Hepatocyte (in vitro differentiated cells): ENCODE results near the gene RELA. TPM values are rescaled to one million over a fixed set of nuclear protein-coding genes. Genes with fewer than 3 reads are reported as not detected.

Source experiments
- DNase-seq: peaks from one replicate; pipeline ENCODE4 v3.0.0-alpha.2; 2016; ENCODE audit warnings: low spot score
- H2AFZ ChIP-seq: fragments of 200-600 bp; sonication (generic); 2 replicates; pipeline ENCODE4 v1.6.0; 2016; ENCODE audit warnings: antibody characterized with exemption, mild to moderate bottlenecking
- H3K27ac ChIP-seq: fragments of 200-600 bp; sonication (generic); 2 replicates; pipeline ENCODE4 v1.5.1; 2016; ENCODE audit warnings: mild to moderate bottlenecking
- H3K27me3 ChIP-seq: fragments of 200-600 bp; sonication (generic); 2 replicates; pipeline ENCODE4 v1.6.1; 2016
- H3K36me3 ChIP-seq: fragments of 200-600 bp; sonication (generic); replicated peaks from 2 replicates; pipeline ENCODE4 v1.5.1; 2016; ENCODE audit warnings: low read depth; ENCODE audit not compliant: insufficient read depth
- H3K4me1 ChIP-seq: fragments of 200-600 bp; sonication (generic); 2 replicates; pipeline ENCODE4 v1.5.1; 2016; ENCODE audit warnings: mild to moderate bottlenecking, moderate library complexity; ENCODE audit not compliant: insufficient read depth
- H3K4me2 ChIP-seq: fragments of 200-600 bp; sonication (generic); 2 replicates; pipeline ENCODE4 v1.6.0; 2016
- H3K4me3 ChIP-seq: fragments of 200-600 bp; sonication (generic); 2 replicates; pipeline ENCODE4 v1.5.1; 2016; ENCODE audit warnings: mild to moderate bottlenecking
- H3K79me2 ChIP-seq: fragments of 200-600 bp; sonication (generic); 2 replicates; pipeline ENCODE4 v1.6.0; 2017; ENCODE audit warnings: mild to moderate bottlenecking
- H3K9me2 ChIP-seq: fragments of 200-600 bp; sonication (generic); replicated peaks from 2 replicates; pipeline ENCODE4 v1.6.0; 2017; ENCODE audit warnings: mild to moderate bottlenecking; ENCODE audit not compliant: insufficient read depth
- H3K9me3 ChIP-seq: fragments of 200-600 bp; sonication (generic); 2 replicates; pipeline ENCODE4 v1.5.1; 2016; ENCODE audit warnings: low read depth, mild to moderate bottlenecking
- H4K20me1 ChIP-seq: fragments of 200-600 bp; sonication (generic); 2 replicates; pipeline ENCODE4 v1.6.0; 2016; ENCODE audit warnings: mild to moderate bottlenecking; ENCODE audit not compliant: insufficient read depth, poor library complexity, severe bottlenecking
- EZH2 ChIP-seq: fragments of 200-600 bp; sonication (generic); IDR thresholded peaks from 2 replicates; pipeline ENCODE4 v1.6.1; 2016; ENCODE audit warnings: antibody characterized with exemption, mild to moderate bottlenecking, borderline replicate concordance
- EZH2phosphoT487 ChIP-seq: fragments of 200-600 bp; sonication (generic); IDR thresholded peaks from one replicate; pipeline ENCODE4 v1.6.1; 2018; ENCODE audit warnings: antibody characterized with exemption, mild to moderate bottlenecking, low read depth, moderate library complexity; ENCODE audit not compliant: unreplicated experiment, severe bottlenecking
- WGBS: methylation state at CpG from one replicate; pipeline ENCODE4 v1.1.6; 2016; ENCODE audit warnings: low lambda C conversion rate; ENCODE audit errors: missing lambda C conversion rate; 5-methylcytosine and 5-hydroxymethylcytosine counted together
- polyA plus RNA-seq: library from polyadenylated mRNA; unstranded; fragments of >200 nt; fragmentation: Nextera tagmentation; extraction: Ambion mirVana; gene quantifications from 2 replicates; pipeline ENCODE4 v1.2.1, GENCODE V29; 2016
- total RNA-seq: library from RNA; depleted of rRNA; stranded (reverse); fragments of >200 nt; gene quantifications from 2 replicates; pipeline ENCODE4 v1.2.3, GENCODE V29; 2014
- TF ChIP-seq, protein P1 (sequence below): fragments of 200-600 bp; sonication (generic); IDR thresholded peaks from 2 replicates; pipeline ENCODE4 v1.5.1; 2016; ENCODE audit warnings: antibody characterized with exemption, mild to moderate bottlenecking; ENCODE audit not compliant: poor library complexity

RELA gene
- total and polyA plus RNA-seq, 2 experiments from 2014 or later: 32.7 to 68.7 TPM

DNA sequence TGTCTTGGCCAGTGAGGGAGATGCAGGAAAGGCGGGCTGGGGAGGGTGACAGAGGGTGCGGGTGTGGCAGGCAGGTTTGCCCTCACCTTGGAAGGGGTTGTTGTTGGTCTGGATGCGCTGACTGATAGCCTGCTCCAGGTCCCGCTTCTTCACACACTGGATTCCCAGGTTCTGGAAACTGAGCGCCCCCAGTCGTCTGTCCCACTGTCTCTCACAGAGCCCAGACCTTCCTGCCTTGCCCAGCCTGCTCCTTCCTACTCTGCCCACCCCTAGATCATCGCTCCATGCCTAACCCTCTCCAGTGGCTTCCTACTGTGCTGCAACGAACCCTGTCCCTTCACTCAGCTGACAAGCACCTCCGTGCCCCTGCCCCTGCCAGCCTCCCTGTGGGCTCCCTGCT is 2.7 kb downstream of the RELA start:
- Histone ChIP-seq H3K4me2 (no peak overlapping the region), H3K27me3 (no peaks in the 10 kb centered on the region), H4K20me1 (no peaks in the 10 kb centered on the region), H3K9me2 (no peaks in the 10 kb centered on the region), H3K9me3 (no peaks in the 10 kb centered on the region), H3K4me3 (no peak overlapping the region), H3K4me1 (no peaks in the 10 kb centered on the region), H3K79me2 (peaks cover 32% of the 10 kb centered on the region), H3K36me3 (no peaks in the 10 kb centered on the region), H3K27ac (no peak overlapping the region), H2AFZ (no peak overlapping the region)
- no peak for DNase-seq
- TF ChIP-seq EZH2phosphoT487 (no peak), EZH2 (no peak)
- TF ChIP-seq, protein P1, sequence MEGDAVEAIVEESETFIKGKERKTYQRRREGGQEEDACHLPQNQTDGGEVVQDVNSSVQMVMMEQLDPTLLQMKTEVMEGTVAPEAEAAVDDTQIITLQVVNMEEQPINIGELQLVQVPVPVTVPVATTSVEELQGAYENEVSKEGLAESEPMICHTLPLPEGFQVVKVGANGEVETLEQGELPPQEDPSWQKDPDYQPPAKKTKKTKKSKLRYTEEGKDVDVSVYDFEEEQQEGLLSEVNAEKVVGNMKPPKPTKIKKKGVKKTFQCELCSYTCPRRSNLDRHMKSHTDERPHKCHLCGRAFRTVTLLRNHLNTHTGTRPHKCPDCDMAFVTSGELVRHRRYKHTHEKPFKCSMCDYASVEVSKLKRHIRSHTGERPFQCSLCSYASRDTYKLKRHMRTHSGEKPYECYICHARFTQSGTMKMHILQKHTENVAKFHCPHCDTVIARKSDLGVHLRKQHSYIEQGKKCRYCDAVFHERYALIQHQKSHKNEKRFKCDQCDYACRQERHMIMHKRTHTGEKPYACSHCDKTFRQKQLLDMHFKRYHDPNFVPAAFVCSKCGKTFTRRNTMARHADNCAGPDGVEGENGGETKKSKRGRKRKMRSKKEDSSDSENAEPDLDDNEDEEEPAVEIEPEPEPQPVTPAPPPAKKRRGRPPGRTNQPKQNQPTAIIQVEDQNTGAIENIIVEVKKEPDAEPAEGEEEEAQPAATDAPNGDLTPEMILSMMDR: no peak
- 96% methylated on average over 9 of the region's 9 CpGs for WGBS

DNA sequence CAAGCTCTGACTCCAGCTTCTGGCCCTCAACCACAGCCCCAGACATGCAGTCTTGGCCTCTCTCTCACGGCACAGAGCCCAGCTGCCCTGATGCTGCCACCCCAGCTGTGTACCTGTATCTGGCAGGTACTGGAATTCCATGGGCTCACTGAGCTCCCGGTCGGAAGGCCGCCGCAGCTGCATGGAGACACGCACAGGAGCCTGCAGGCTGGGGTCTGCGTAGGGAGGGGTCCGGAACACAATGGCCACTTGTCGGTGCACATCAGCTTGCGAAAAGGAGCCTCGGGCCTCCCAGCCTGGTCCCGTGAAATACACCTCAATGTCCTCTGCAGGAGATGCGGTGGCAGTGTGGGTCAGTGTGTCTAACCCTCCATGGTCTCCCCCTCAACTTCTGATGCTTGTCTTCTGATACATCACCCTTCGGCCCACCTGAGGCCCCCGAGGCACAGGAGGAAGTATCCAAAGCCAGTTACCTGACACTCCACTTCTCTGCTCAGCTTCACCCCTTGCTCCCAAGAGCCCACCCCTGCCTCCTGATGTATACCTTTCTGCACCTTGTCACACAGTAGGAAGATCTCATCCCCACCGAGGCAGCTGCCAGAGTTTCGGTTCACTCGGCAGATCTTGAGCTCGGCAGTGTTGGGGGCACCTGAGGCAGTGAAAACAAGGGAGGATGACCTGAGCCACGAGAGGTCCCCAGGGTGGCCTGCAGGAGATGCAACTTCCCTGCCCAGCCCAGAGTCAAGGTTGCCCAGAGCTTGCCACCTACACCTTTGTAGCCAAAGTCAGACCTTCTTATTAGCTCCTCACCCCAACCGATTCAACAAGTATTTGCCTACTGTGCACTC is 4.3 kb downstream of the RELA start:
- 96% methylated on average over 20 of the region's 21 CpGs for WGBS
- TF ChIP-seq, protein P1: no peak
- no peak for TF ChIP-seq EZH2
- TF ChIP-seq EZH2phosphoT487: no peak
- H3K4me2 ChIP-seq: no peak overlapping the region
- no peaks in the 10 kb centered on the region for H4K20me1 ChIP-seq
- H3K9me3 ChIP-seq: no peaks in the 10 kb centered on the region
- no peak for DNase-seq
- H3K36me3 ChIP-seq: no peaks in the 10 kb centered on the region
- no peaks in the 10 kb centered on the region for H3K9me2 ChIP-seq
- H2AFZ ChIP-seq: no peak overlapping the region
- no peaks in the 10 kb centered on the region for H3K27me3 ChIP-seq
- H3K79me2 ChIP-seq: peaks cover 28% of the 10 kb centered on the region
- H3K4me1 ChIP-seq: peaks cover 7% of the 10 kb centered on the region
- H3K27ac ChIP-seq: no peak overlapping the region
- no peak overlapping the region for H3K4me3 ChIP-seq

DNA sequence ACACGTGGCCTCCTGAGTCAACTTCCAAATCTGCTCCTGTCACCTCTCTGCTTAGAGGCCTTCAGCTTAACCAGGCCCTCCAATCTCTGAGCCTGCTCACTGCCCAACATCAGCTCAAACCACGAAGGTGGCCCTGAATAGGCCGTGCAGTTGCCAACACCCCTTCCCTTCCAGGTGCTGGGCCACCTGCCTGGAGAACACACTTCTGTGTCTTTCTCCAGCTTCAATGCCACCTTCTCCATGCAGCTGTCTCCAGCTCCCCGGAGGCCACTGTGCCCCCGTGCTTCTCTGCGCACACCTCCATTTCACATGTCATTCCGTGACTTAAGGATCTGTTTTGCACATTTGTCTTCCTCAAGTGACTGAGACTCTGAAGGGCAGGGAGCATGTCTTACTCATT is 5.3 kb downstream of the RELA start:
- TF ChIP-seq, protein P1: no peak
- TF ChIP-seq EZH2 (no peak), EZH2phosphoT487 (no peak)
- Histone ChIP-seq H3K9me2 (no peaks in the 10 kb centered on the region), H3K4me1 (peaks cover 12% of the 10 kb centered on the region), H3K79me2 (peaks cover 26% of the 10 kb centered on the region), H3K36me3 (no peaks in the 10 kb centered on the region), H3K4me3 (no peak overlapping the region), H3K9me3 (no peaks in the 10 kb centered on the region), H2AFZ (no peak overlapping the region), H3K27me3 (no peaks in the 10 kb centered on the region), H4K20me1 (no peaks in the 10 kb centered on the region), H3K4me2 (no peak overlapping the region), H3K27ac (no peak overlapping the region)
- no peak for DNase-seq
- 96% methylated on average over 7 of the region's 7 CpGs for WGBS
